Measurements from ENCODE around the gene CCDC63. TPM values are rescaled to one million over a fixed set of nuclear protein-coding genes. Genes with fewer than 3 reads are reported as not detected.
A peak's percentile ranks its signal among the peaks of the same experiment; 100 is the strongest.

Gene CCDC63
- total and polyA plus RNA-seq, 2 donors (not counting 1 experiment from before 2014, with no cell fraction given) = not detected

DNA sequence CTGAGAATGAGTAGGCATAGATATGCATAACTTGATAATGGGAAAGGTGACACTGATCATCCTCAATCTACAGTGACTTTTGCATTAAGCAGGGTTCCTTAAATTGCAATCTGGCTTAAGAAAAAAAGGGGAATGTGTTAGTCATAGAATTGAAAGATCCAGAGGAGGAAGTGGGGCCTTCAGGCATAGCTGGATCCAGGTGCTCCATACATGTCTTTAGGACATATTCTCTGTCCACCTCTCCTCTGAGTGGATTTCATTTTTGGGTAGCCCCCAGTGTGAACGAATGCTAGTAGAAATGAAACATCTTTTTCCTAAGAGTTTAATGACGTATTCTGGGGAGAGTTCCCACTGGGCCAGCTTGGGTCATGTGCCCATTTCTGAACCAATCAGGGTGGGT lies 27.6 kb downstream of the CCDC63 start:
- H3K27ac ChIP-seq (ENCODE audit: insufficient read depth, low read length) = no peak overlapping the region
- no peaks in the 10 kb centered on the region for H3K9me3 ChIP-seq (ENCODE audit: control insufficient read depth, insufficient read depth, low read depth, low read length)
- TF ChIP-seq, protein P1, sequence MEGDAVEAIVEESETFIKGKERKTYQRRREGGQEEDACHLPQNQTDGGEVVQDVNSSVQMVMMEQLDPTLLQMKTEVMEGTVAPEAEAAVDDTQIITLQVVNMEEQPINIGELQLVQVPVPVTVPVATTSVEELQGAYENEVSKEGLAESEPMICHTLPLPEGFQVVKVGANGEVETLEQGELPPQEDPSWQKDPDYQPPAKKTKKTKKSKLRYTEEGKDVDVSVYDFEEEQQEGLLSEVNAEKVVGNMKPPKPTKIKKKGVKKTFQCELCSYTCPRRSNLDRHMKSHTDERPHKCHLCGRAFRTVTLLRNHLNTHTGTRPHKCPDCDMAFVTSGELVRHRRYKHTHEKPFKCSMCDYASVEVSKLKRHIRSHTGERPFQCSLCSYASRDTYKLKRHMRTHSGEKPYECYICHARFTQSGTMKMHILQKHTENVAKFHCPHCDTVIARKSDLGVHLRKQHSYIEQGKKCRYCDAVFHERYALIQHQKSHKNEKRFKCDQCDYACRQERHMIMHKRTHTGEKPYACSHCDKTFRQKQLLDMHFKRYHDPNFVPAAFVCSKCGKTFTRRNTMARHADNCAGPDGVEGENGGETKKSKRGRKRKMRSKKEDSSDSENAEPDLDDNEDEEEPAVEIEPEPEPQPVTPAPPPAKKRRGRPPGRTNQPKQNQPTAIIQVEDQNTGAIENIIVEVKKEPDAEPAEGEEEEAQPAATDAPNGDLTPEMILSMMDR (conservative IDR thresholded peaks at IDR 0.05 in 1 of 2, IDR thresholded peaks at IDR 0.05 in 1 of 2; ENCODE audit: low read depth in 1 of 2, low read length in 2 of 2) = no peak
- TF ChIP-seq EZH2 (IDR thresholded peaks at IDR 0.05; ENCODE audit: low read length, missing control alignments) = no peak
- H3K4me1 ChIP-seq (ENCODE audit: control insufficient read depth, extremely low read depth, insufficient read depth, low read length) = no peaks in the 10 kb centered on the region
- no peak overlapping the region for H2AFZ ChIP-seq (ENCODE audit: low read length)
- no peaks in the 10 kb centered on the region for H3K27me3 ChIP-seq (ENCODE audit: control insufficient read depth, insufficient read depth, low read length)
- DNase-seq (ENCODE audit: low read depth in 2 of 2) = no peak
- H3K9ac ChIP-seq (ENCODE audit: insufficient read depth, low read length) = no peak overlapping the region
- no peak overlapping the region for H3K4me2 ChIP-seq (ENCODE audit: extremely low read depth, insufficient read depth, low read length)
- no peaks in the 10 kb centered on the region for H3K79me2 ChIP-seq (ENCODE audit: control insufficient read depth, insufficient read depth, low read length)
- no peaks in the 10 kb centered on the region for H3K36me3 ChIP-seq (ENCODE audit: control insufficient read depth, insufficient read depth, low read length)
- no peak overlapping the region for H3K4me3 ChIP-seq (replicated peaks in 1 of 4; ENCODE audit: control extremely low read depth in 1 of 4, insufficient read depth in 1 of 4, low read depth in 3 of 4, low read length in 4 of 4)
- no peaks in the 10 kb centered on the region for H4K20me1 ChIP-seq (ENCODE audit: control insufficient read depth, extremely low read depth, insufficient read depth, low read length)

DNA sequence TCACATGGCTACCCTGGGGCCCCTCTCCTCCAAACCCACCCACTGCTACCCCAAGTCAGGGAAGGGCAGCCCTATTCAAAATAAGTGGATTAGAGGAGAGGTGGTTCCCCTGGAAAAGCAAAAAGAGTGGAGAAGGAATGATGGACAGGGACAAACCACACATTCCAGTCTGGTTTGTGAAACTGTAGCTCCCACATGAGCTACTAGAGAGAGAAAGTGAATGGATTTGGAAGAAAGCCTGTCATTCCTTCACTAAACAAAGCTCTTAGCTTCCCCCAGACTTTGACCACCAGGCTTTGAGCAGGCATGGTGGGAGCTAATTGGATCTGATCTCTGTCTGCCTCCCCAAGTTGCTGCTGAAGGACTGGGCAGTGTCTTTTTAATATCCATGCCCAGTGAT lies 28.0 kb downstream of the CCDC63 start:
- H4K20me1 ChIP-seq (ENCODE audit: control insufficient read depth, extremely low read depth, insufficient read depth, low read length) = no peaks in the 10 kb centered on the region
- no peak overlapping the region for H3K27ac ChIP-seq (ENCODE audit: insufficient read depth, low read length)
- TF ChIP-seq EZH2 (IDR thresholded peaks at IDR 0.05; ENCODE audit: low read length, missing control alignments) = no peak
- TF ChIP-seq, protein P1 (conservative IDR thresholded peaks at IDR 0.05 in 1 of 2, IDR thresholded peaks at IDR 0.05 in 1 of 2; ENCODE audit: low read depth in 1 of 2, low read length in 2 of 2) = no peak
- no peaks in the 10 kb centered on the region for H3K36me3 ChIP-seq (ENCODE audit: control insufficient read depth, insufficient read depth, low read length)
- no peak overlapping the region for H3K9ac ChIP-seq (ENCODE audit: insufficient read depth, low read length)
- no peaks in the 10 kb centered on the region for H3K9me3 ChIP-seq (ENCODE audit: control insufficient read depth, insufficient read depth, low read depth, low read length)
- no peaks in the 10 kb centered on the region for H3K79me2 ChIP-seq (ENCODE audit: control insufficient read depth, insufficient read depth, low read length)
- peak in 1 of 2 donors; percentile 23 for DNase-seq (ENCODE audit: low read depth in 2 of 2)
- no peaks in the 10 kb centered on the region for H3K27me3 ChIP-seq (ENCODE audit: control insufficient read depth, insufficient read depth, low read length)
- H3K4me2 ChIP-seq (ENCODE audit: extremely low read depth, insufficient read depth, low read length) = no peak overlapping the region
- no peak overlapping the region for H3K4me3 ChIP-seq (replicated peaks in 1 of 4; ENCODE audit: control extremely low read depth in 1 of 4, insufficient read depth in 1 of 4, low read depth in 3 of 4, low read length in 4 of 4)
- H2AFZ ChIP-seq (ENCODE audit: low read length) = no peak overlapping the region
- no peaks in the 10 kb centered on the region for H3K4me1 ChIP-seq (ENCODE audit: control insufficient read depth, extremely low read depth, insufficient read depth, low read length)

GRCh38 chr12:110880651-110881050 lies 33.9 kb downstream of the CCDC63 start:
- Histone ChIP-seq H3K27me3 (ENCODE audit: control insufficient read depth, insufficient read depth, low read length) (no peaks in the 10 kb centered on the region), H3K9me3 (ENCODE audit: control insufficient read depth, insufficient read depth, low read depth, low read length) (no peaks in the 10 kb centered on the region), H3K9ac (ENCODE audit: insufficient read depth, low read length) (no peak overlapping the region), H3K4me3 (replicated peaks in 1 of 4; ENCODE audit: control extremely low read depth in 1 of 4, insufficient read depth in 1 of 4, low read depth in 3 of 4, low read length in 4 of 4) (no peak overlapping the region), H3K36me3 (ENCODE audit: control insufficient read depth, insufficient read depth, low read length) (no peaks in the 10 kb centered on the region), H4K20me1 (ENCODE audit: control insufficient read depth, extremely low read depth, insufficient read depth, low read length) (no peaks in the 10 kb centered on the region), H3K4me2 (ENCODE audit: extremely low read depth, insufficient read depth, low read length) (no peak overlapping the region), H3K27ac (ENCODE audit: insufficient read depth, low read length) (no peak overlapping the region), H2AFZ (ENCODE audit: low read length) (no peak overlapping the region), H3K79me2 (ENCODE audit: control insufficient read depth, insufficient read depth, low read length) (no peaks in the 10 kb centered on the region), H3K4me1 (ENCODE audit: control insufficient read depth, extremely low read depth, insufficient read depth, low read length) (no peaks in the 10 kb centered on the region)
- TF ChIP-seq EZH2 (IDR thresholded peaks at IDR 0.05; ENCODE audit: low read length, missing control alignments) = no peak
- TF ChIP-seq, protein P1 (conservative IDR thresholded peaks at IDR 0.05 in 1 of 2, IDR thresholded peaks at IDR 0.05 in 1 of 2; ENCODE audit: low read depth in 1 of 2, low read length in 2 of 2) = no peak
- no peak for DNase-seq (ENCODE audit: low read depth in 2 of 2)

Data from fibroblast of lung (primary cell).